ENCODE data around the gene PCDH20.
A peak's percentile ranks its signal among the peaks of the same experiment; 100 is the strongest.
"Not testable (repeated sequence)": the region's sequence is repeated elsewhere in the genome, so short reads cannot be mapped to it uniquely, and the experiment has no call there.

PCDH20 gene, protein sequence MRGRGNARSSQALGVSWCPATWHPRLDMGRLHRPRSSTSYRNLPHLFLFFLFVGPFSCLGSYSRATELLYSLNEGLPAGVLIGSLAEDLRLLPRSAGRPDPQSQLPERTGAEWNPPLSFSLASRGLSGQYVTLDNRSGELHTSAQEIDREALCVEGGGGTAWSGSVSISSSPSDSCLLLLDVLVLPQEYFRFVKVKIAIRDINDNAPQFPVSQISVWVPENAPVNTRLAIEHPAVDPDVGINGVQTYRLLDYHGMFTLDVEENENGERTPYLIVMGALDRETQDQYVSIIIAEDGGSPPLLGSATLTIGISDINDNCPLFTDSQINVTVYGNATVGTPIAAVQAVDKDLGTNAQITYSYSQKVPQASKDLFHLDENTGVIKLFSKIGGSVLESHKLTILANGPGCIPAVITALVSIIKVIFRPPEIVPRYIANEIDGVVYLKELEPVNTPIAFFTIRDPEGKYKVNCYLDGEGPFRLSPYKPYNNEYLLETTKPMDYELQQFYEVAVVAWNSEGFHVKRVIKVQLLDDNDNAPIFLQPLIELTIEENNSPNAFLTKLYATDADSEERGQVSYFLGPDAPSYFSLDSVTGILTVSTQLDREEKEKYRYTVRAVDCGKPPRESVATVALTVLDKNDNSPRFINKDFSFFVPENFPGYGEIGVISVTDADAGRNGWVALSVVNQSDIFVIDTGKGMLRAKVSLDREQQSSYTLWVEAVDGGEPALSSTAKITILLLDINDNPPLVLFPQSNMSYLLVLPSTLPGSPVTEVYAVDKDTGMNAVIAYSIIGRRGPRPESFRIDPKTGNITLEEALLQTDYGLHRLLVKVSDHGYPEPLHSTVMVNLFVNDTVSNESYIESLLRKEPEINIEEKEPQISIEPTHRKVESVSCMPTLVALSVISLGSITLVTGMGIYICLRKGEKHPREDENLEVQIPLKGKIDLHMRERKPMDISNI

DNA sequence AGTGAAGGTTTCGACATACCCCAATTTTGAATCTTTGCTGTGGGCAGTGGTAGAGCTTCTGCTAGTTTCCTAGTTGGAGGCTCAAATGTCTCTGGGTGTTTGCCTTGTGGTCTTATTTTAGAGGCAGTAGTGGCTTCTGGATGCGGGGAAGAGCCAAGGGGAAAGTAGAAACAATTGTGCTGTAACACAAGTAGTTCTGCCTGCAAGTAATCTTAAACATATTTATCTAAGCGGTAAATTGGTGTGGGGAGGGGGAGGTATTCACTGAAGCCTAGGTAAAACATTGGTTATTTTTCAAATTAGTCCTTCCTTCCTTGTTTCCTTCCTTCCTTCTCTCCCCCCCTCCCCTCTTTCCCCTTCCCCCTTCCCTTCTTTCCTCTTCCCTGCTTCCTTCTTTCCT lies at the start of gene PCDH20:
Gene PCDH20, minus strand, starts transcription at position 101 of the 400 bp plus-strand sequence. CDS start 691 bp downstream, outside the sequence.
- DNase-seq (ENCODE audit: low spot score) = no peak

DNA sequence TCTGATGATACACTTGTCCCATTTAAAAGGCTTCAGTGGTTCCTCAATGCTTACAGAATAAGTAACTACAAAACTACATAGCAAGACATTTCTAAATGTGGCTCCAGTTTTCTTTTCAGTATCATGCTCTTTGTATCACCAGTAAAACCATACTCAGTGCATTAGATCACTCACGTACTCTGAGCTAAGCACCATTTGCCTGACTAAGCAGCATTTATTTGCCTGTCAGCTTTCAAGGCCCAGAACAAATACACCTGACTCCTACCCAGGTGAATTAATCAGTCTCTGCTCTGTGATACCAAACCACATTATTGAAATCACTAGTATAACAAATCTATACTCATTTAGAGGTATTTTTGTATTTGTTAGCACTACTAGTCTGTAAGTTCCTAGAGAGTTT lies 47.4 kb upstream of the PCDH20 start:
- DNase-seq (ENCODE audit: low spot score) = no peak

DNA sequence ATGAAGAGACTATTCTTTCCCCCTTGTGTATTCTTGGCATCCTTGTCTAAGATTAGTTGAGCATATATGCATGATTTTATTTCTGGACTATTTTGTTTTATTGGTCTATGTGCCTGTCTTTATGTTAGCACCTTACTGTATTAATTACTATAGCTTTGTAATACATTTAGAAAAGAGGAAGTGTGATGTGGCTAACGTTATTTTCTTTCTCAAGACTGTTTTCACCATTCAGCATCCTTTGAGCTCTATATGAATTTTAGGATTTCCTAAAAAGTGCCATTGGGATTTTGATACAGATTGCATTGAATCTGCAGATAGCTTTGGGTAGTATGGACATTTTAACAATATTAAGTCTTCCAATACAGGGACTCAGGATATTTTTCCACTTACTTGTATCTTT lies 37.5 kb upstream of the PCDH20 start:
- DNase-seq (ENCODE audit: low spot score) = no peak

DNA sequence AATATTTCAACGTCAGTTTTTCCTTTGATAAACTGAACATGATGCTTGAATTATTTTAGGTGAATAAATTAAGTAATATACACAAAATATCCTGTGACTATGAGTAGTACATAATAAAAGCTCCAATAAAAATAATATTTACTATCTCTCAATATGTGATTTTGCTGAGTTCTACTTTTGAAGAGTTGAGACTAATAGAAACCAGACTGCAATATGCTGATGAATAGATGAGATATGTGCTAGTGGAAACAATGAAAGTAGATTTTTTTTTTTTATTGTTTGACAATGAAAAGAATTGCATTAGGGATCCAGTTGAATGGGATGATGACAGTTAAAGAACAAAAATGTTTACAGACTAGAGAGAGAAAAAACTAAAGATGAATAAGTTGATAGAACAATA lies 16.4 kb upstream of the PCDH20 start:
- DNase-seq (ENCODE audit: low spot score) = no peak

DNA sequence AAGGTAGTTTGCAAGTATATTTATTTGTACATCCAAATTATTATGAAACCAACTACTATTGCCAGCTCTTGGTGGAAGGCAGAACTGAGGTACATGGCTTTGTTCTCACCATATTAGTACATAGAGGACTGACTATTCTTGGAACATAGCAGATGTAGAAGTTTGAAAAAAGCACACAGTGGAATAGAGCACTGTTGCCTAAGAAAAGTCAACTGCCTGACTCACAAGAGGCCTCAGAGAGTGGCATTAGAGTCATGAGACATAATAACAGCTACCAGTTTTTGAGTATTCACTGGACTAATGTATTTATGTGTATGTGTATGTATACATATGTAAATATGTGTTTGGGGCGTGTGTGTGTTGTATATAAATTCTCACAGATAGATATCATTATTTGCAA lies 8.3 kb upstream of the PCDH20 start:
- DNase-seq (ENCODE audit: low spot score) = peak; percentile 38

DNA sequence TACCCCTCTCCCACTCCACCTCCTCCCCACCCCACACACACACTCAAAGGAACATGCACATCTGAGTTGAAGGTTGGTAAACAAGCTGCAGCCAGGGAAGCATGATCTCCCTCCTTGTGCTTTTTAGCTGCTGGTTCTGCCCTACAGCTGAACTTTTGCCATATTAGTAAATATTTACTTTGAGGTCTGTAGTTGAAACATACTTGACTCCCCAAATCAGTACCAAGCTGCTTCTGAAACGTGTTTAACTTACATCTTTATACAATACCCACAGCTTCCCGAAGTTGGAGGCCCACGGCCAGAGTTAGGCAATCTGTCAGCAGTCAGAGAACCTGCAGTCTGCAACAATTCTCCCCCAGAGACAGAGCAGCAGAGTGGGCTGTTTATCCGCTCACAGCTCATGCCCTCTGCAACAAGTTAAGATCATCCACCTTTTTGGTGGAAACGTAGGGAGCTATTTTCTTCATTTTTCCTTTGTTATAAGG lies 1.5 kb upstream of the PCDH20 start:
- no peak for DNase-seq (ENCODE audit: low spot score)

DNA sequence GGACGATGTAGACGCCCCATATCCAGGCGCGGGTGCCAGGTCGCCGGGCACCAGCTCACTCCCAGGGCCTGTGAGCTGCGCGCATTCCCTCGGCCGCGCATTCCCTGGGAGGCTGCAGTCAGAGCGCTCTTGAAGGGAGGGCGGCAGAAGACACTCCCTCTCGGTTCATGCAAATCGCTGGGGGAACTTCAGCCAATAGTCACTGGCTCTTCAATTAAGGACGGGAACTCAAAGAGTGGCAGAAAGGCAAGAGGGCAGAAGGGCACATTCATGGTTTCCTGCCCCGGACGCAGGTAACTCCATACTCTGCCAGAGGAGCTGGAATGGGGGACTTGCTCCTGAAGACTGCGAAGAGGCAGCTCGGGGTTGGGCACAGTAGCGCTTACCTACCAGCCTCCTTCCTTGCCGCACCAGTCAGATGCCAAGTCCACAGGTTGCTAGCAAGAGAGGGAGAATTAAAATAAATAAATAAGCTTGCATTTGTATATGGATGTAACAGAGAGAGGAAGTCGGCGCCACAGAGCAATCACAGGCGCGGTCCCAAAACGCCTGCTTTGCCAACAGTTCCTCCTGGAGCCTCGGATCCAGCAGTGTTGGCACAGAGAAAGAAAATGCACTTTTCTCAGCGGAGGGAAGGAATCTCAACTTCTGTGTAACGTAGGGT lies 459 bp downstream of the PCDH20 start:
- peak; percentile 80 for DNase-seq (ENCODE audit: low spot score)

DNA sequence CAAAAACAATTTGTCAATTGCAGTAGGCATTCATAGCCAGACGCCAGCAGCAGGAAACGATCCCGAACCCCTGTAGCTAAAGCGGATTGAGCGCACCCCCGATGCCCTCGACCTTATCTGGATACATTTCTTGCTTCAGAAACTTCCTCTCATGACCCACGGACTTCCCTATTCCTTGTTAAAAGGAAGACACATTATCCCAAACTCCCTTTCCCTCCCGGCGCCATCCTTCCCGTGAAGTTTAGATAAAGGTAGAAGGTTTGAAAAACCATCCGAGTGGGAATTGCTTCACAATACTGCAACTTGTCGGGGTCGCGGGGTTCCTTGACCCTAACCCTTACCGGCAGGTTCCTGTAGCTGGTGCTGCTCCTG lies 977 bp downstream of the PCDH20 start:
- DNase-seq (ENCODE audit: low spot score) = no peak

DNA sequence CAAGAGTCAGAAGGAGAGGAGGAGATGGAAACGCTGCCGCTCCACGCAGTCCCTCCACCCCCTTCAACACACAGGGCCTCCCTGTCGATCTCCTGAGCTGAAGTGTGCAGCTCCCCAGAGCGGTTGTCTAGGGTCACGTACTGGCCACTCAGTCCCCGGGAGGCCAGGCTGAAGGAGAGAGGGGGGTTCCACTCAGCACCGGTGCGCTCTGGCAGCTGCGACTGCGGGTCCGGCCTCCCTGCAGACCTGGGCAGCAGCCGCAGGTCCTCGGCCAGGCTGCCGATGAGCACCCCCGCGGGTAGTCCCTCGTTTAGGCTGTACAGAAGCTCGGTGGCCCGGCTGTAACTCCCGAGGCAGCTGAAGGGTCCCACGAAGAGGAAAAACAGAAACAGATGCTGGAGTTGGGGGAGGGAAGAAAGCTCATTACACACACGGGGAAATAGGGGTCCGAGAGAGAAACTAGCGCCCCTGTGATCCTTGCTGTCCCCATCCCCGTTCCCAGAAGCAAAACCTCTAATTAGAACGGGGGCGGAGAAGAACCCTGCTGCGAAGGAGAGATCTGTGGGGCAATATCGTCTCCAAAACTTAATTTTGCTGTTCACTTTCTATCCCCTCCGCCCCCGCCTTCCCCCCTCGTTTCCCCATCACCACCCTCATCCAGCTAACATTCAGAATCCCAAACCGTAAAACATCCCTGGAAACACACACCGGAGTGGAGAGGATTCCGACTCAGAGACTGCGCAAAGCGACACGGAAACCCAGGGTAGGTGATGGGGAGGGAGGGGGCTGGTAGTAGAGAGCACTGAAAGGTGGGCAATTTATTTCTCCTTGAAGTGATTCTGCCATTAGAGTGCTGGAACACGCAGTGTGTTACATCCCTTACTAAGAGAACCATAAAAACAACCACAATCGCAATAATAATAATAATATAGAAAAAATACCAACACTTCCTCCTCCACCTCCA lies 1.8 kb downstream of the PCDH20 start:
- DNase-seq (ENCODE audit: low spot score) = peak; percentile 34

DNA sequence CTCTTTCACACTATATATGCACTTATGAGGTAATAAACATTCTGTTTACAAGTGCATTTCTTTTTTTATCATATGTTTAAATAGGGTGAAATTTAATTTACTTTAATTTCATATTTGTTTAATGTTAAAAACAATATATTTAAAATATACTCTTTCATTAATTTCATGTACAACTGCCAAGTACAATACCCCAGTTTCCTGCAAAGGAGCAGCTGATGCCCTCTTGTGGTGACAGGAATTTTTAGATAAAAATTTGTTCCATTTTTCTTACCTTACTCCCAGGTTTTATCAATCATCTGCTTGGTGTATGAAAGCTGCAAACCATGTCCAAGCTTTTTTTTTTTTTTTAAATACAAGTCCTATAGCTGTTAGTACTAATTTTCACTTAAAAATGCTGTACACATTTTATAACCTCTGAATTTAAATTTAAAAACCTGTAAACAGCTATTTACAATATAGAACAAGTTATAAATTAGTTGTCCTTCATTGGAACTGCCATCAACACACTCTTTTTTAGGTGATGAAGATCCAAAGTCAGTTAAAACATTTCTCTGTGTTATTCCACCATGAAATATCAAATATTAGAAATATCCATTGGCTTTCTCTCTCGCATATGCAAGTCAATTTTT lies 4.9 kb downstream of the PCDH20 start:
- DNase-seq (ENCODE audit: low spot score) = no peak

DNA sequence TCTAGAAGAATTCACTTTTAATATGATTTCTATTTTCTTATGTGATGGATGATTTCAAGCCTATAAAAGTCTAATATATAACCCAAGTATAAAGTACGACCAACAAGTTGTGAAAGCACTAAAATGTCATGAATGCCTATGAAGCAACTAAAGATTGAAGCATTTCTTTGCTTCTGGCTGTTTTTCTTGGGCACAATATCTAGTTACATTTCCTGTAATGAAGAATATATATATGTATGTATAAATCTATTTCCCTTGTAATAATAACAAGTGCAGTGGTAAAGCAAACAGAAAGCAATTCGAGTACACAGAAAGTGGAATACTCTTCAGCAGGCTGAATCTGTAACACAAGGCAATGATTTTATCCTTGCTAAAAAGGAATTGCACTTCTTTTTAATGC lies 5.4 kb downstream of the PCDH20 start:
- DNase-seq (ENCODE audit: low spot score) = no peak

DNA sequence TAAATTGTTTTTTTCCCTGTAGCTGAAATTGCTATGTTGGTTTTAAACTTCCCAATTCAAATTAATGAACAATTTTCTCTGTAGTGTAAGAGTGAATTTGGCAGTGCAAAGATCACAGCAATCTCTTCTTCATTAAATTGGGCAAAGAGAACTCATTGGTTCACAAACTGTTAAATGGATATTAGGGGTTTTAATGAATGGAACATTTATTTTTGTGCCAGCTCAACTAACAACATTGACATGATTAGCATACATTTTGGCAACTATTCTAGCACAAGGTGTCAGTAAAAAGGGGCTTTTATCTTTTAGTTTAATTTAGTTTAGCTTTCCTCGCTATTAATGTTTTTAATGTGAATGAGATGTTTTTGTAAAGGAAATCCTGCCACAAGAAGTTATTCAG lies 7.1 kb downstream of the PCDH20 start:
- DNase-seq (ENCODE audit: low spot score) = no peak

DNA sequence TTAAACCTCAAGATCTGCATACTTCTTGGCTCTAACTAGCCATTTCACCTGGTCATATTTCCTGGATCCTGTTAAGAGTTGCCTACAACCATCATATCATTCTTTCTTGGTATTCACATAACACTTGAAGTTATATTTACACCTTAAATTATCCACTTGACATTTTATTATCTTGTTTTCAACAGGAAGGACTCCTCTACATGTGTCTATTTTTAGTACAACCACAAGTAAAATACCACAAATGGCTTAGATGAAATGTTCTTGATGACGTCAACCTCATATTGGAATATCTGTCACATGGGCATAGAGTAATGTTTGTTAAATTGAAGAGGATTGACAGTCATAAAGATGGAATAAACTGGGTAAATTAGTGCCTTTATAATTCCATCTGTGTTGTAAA lies 9.4 kb downstream of the PCDH20 start:
- no peak for DNase-seq (ENCODE audit: low spot score)

DNA sequence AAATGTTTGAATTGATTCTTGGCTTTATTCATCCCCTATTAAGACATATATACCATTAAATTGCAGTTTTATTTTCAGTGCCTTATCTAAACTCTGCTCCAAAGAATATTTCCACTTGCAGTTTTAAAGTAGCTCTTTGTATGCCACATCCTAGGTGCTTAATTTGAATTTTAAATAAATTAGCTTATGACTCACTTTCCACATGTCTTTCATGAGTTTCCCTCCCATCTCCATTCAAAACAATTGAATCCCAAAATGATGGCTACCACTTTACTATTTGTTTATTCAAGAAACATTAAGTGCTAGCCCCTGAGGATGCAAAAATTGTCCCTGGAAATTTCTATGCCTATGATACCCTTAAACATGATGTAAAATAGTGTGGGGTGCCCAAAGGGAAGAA lies 19.5 kb downstream of the PCDH20 start:
- DNase-seq (ENCODE audit: low spot score) = no peak

DNA sequence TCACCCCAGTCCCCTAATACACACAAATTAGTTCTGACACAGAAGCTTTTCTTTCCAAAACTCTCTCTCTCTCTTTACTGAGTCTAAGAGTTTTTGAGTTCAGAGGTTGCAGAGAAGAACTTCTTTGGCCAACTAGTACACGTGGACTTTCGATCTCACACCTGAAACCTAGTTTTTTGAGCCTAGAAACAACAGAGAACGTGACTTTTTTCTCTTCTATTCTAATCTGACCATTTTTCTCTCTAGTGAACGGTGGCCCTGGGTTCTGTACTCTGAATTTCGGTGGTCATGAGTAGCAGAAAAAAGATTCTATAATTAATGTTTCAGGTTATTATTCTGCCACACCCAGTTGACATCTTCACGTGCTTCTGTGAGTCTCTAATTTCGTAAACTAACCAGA lies 24.2 kb downstream of the PCDH20 start:
- DNase-seq (ENCODE audit: low spot score) = no peak

DNA sequence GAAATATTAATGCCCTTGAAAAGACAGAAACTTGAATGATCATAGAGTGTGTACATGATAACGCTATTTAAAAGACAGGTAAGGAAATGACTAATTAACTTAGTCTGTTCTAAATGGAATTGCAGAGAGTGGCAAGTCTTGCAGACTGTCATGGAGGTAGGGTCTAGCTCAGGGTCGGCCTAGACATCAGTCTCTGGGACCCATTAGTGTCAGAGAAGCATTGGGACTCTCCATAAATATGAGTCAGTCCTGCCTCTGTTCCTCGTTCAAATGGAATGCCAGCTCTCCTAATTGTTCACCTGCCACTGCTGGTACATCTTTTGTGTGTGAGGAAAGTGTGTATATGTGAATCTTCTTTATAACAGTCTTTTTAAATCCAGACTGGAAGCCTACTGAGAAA lies 28.0 kb downstream of the PCDH20 start:
- no peak for DNase-seq (ENCODE audit: low spot score)

DNA sequence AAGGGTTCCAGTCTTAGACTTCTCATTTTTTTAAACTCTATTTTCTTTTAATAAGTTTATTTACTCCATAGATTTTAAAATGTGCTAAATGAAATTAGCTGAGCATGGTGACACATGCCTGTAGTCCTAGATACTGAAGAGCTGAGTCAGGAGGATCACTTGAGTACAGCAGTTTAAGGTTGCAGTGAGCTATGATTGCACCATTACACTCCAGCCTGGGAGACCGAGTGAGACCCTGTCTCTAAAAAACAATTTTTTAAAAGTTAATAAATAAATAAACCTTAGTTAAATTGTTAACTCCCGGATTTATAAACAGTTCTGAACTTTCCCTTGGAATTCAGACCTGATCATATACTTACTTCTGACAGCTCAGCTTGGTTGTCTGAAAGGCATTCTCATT lies 32.5 kb downstream of the PCDH20 start:
- DNase-seq (ENCODE audit: low spot score) = no peak

DNA sequence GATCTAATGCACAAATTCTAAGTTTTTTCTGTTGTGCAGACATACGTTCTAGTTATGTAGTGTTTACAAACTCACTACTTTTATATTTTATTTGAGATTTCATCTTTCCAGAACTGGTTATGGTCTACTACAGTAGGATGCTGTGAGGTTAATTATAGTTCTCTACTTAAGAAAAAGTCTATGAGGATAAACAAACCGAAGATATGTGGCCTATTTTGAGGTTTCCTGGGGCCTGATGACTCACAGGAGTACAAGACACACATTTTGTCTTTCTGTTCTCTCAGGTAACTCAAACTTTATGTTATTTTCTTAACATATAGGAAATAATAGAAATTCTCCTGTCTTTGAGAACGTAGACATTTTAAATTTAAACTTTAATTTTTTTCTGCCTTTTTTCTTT lies 45.1 kb downstream of the PCDH20 start:
- DNase-seq (ENCODE audit: low spot score) = no peak

DNA sequence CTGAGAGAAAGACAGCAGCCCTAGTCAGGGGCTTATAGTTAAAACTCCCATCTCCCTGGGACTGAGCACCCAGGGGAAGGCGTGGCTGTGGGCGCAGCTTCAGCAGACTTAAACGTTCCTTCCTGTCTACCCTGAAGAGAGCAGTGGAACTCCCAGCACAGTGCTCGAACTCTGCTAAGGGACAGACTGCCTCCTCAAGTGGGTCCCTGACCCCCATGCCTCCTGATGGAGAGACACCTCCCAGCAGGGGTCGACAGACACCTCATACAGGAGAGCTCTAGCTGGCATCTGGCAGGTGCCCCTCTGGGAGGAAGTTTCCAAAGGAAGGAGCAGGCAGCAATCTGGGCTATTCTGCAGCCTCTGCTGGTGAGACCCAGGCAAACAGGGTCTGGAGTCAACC lies 51.0 kb downstream of the PCDH20 start:
- not testable (repeated sequence) for DNase-seq (ENCODE audit: low spot score)

DNA sequence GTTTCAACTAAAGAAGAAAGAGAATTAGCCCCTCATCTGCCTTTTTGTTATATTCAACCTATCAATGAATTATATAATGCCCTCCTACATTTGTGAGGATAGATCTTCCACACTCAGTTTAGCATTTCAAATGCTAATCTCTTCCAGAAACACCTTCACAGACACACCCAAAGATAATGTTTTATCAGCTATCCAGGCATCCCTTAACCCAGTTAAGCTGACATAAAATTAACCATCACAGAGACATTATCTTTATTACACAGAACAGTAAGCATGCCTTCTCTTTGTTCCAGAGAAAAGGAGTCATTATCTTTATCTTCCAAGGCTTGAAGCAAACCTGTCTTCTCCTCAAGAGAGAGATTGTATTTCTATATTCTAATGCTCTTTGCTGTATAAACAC lies 53.1 kb downstream of the PCDH20 start:
- DNase-seq (ENCODE audit: low spot score) = no peak
